GM19043 (cell line): ENCODE results near the gene SCYGR6.
A peak's percentile ranks its signal among the peaks of the same experiment; 100 is the strongest.
"Not testable (repeated sequence)": the region's sequence is repeated elsewhere in the genome, so short reads cannot be mapped to it uniquely, and the experiment has no call there.

Experiments used
- ATAC-seq: cut with Tn5 transposase; IDR thresholded peaks from one replicate; pipeline ENCODE4 v1.9.1; 2021; ENCODE audit warnings: low read depth; ENCODE audit not compliant: unreplicated experiment

SCYGR6 gene

GRCh38 chr2:227724394-227725039, at the start of gene SCYGR6:
Gene SCYGR6 (minus strand): TSS chr2:227724757. CDS start chr2:227724757, 0 bp downstream.
- ATAC-seq: no peak

GRCh38 chr2:227774011-227774624, 49.6 kb upstream of the SCYGR6 start:
- ATAC-seq: no peak

GRCh38 chr2:227772932-227773331, 48.4 kb upstream of the SCYGR6 start:
- ATAC-seq: no peak

- no peak for ATAC-seq
Measured at GRCh38 chr2:227772197-227772661, 47.7 kb upstream of the SCYGR6 start.

- ATAC-seq: no peak
Measured at GRCh38 chr2:227767830-227768229, 43.3 kb upstream of the SCYGR6 start.

- ATAC-seq: peak; percentile 97
Measured at GRCh38 chr2:227766373-227766883, 41.9 kb upstream of the SCYGR6 start.

GRCh38 chr2:227765788-227766372, 41.3 kb upstream of the SCYGR6 start:
- ATAC-seq: no peak

GRCh38 chr2:227761740-227762476, 37.4 kb upstream of the SCYGR6 start:
- ATAC-seq: no peak

- no peak for ATAC-seq
Measured at GRCh38 chr2:227759411-227760118, 35.0 kb upstream of the SCYGR6 start.

GRCh38 chr2:227756261-227756660, 31.7 kb upstream of the SCYGR6 start:
- not testable (repeated sequence) for ATAC-seq

GRCh38 chr2:227748079-227748478, 23.5 kb upstream of the SCYGR6 start:
- no peak for ATAC-seq

GRCh38 chr2:227745594-227745993, 21.0 kb upstream of the SCYGR6 start, which contains the start of gene SCYGR8:
Gene SCYGR8 (plus strand): TSS chr2:227745894. CDS start chr2:227745894, 0 bp downstream.
- ATAC-seq: no peak

- ATAC-seq: not testable (repeated sequence)
Measured at GRCh38 chr2:227740705-227741104, 16.1 kb upstream of the SCYGR6 start.

- ATAC-seq: no peak
Measured at GRCh38 chr2:227739351-227739750, 14.8 kb upstream of the SCYGR6 start.

- no peak for ATAC-seq
Measured at GRCh38 chr2:227728035-227728434, 3.5 kb upstream of the SCYGR6 start, which contains the start of gene SCYGR7. Gene SCYGR7 (plus strand): TSS chr2:227728335. CDS start chr2:227728335, 0 bp downstream.

GRCh38 chr2:227722821-227723220, 1.7 kb downstream of the SCYGR6 start:
- ATAC-seq: not testable (repeated sequence)

GRCh38 chr2:227720680-227721079, 3.9 kb downstream of the SCYGR6 start:
- no peak for ATAC-seq

- ATAC-seq: no peak
Measured at GRCh38 chr2:227719641-227720040, 4.9 kb downstream of the SCYGR6 start.

GRCh38 chr2:227717687-227718567, 6.6 kb downstream of the SCYGR6 start, which contains the start of gene SLC19A3:
Gene SLC19A3 (minus strand): TSS chr2:227718028. CDS start chr2:227702318, 15,710 bp downstream.
- ATAC-seq: no peak
